M059J (cell line): ENCODE data around the gene CUZD1. TPM values are rescaled to one million over a fixed set of nuclear protein-coding genes. Genes with fewer than 3 reads are reported as not detected.

Experiments
- DNase-seq: peaks from one replicate; pipeline ENCODE4 v3.0.0-alpha.2; 2012; ENCODE audit warnings: low read depth
- total RNA-seq: library from RNA; depleted of rRNA; stranded (reverse); fragments of >200 nt; shearing (Covaris generic); gene quantifications from 2 replicates; pipeline ENCODE4 v1.2.3, GENCODE V29; 2014; rRNA removed

CUZD1 gene
- total RNA-seq, 1 experiment from 2014 or later, result 0.05 TPM

DNA sequence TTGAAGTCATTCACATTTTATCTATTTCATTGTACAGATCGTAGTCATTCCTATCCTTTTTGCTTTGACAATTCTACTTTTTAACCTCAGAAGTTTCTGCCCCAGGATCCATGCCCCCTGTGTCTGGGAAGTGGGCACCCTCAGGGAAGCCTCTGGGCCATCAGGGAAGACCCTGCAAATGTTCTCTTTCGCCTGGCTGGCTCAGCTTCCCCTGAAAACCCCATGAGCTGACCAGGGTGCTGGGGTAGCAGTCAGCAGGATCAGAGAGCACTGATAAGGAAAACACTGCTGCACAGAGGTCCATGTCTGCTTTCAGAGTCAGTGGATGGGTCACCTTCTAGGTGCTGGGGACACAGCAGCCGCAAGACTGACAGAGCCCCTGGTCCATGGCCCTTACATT, 23.8 kb downstream of the CUZD1 start:
- DNase-seq, result no peak

DNA sequence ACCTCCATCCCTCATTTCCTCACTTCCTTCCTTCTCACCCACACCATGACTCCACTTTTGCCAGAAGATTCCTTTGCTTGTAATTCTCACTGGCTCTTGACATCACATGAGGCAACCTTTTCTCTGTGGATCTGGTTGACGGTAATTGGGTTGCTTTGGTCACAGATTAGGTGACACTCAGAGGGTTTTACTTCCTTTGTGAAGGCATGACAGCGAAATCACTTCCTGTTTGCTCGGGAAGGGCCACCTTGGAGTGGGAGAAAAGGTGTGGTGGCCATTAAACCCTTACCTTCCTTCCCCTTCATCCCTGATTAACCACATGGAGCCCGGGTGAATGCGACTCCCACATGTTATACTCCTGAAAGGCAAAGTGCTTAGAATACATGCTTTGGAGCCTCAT, 30.2 kb downstream of the CUZD1 start:
- DNase-seq, result no peak

DNA sequence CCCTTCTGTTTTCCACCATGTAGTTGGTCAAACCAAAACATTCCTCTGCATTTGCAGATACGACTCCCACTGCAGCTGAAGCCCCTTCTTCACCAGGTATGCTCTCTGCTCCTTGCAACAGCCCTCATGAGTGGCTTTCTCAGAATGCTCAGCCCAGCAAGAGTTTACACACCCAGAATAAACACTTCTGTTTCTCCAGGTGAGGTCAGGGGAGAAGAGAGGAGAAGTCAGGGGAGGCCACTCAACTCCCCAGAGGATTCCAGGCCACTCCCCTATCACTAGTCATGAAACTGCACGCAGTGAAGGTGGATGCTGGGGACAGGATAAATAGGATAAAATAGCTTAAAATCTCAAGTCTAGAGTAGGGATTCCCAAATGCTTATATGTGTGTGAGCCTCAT, 31.2 kb downstream of the CUZD1 start:
- no peak for DNase-seq

DNA sequence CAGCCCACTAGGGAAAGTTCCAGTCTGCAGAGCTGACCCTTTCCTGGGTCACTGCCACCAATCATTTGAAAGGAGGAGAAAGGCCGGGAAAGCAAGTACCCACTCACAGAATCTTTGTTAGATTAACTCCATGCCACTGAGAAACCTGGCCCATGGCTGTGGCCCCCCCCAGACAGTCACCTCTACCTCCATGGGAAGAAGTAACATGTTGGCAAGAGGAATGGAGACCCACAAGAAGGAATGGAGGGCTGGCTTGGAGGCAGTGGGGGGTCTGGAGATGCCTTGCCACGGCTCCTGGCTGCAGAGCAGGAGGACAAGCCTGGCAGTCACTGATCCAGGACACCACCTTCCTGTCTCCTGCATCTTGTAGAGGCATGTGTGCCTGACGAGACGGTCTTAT, 32.9 kb downstream of the CUZD1 start:
- DNase-seq, result no peak

DNA sequence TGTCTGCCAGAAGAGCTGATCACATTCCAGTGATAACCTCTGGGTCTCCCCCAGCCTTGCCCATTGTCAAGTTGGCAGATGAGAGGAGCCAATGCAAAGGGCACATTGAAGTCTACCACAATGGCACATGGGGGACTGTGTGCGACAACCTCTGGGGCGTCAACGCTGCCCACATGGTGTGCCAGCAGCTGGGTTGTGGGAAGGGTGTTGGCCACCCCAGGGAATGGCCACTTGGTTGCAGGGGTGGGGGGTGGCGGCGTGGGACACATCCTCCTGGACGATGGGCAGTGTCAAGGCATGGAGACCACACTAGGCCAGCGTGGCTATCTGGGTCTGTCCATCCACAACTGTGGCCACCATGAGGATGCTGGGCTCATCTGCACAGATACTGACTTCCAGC, 43.4 kb downstream of the CUZD1 start:
- no peak for DNase-seq

DNA sequence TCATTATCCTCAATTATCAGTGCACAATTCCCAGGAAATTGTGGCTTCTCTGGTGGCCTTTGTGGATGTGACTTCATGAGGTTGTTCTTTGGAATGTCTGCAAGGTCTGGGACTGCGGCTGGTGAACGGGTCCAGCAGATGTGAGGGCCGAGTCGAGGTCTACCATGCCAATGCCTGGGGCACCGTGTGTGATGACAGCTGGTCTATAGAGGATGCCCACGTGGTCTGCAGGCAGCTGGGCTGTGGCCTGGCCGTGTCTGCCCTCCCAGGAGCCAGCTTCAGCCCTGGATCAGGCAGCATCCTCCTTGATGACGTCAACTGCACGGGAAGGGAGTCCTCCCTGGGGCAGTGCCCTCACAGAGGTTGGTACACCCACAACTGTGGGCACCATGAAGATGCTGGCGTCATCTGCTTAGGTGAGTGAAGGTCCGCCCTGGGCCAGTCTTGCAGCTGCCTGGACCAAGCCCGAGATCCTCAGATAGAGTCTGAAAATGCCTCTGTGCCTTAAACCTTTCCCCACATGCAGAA, 46.9 kb downstream of the CUZD1 start:
- DNase-seq, result no peak

DNA sequence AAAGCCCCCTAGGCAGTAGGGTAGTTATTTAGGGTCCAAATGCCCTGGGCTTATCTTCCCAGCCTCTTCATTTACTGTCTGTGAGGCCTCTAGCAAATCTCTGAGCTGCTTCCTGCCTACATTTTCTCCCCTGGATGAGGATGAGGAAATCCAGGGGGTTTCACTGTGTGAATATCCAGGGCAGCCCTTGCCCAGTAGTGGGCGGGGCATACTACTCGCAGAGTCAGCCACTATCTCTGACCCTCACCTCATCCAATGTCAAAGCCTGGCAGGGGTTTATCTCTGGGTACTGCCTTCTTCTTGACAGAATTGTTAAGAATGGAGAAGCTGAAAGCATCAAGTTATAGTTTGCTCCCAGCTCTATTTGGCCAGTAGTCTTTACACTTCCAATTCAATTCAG, 48.9 kb downstream of the CUZD1 start:
- no peak for DNase-seq

DNA sequence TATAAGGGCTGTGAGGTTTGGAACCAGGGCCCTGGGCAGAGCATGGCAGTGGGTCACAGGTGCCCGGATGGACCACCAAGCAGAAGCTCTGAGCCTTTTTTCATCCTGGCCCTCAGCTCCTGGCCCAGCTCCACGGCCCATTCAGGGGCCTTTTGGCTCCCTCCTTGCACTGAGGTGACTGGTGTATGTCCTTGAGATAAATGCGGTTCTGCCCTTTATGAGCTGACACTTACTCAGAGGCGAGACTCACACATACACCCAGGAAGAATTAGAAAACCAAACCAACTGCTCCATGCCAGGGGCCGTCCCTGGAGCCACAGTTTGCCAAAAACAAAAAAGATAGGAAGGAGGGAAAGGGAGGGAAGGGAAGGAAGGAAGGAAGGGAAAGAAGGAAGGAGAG, 49.7 kb downstream of the CUZD1 start:
- DNase-seq, result no peak

DNA sequence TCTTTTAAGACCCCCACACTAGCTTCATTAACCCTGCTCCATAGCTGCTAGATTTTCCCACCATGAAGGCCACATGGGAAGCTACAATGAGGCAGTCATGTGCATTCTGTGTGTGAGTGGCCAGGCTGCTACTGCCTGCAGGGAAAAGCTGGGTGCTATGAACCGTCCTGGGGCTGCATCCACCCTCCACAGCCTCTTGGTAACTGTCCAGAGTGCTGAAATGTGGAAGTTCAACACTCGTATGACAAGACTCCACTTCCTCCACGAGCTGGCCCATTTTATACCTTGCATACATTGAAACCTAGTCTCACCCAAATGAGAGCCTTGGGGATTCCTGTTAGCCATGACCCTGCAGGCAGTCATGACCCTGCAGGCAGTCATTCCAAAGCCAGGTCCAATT, 59.4 kb downstream of the CUZD1 start:
- DNase-seq, result peak; percentile 42

DNA sequence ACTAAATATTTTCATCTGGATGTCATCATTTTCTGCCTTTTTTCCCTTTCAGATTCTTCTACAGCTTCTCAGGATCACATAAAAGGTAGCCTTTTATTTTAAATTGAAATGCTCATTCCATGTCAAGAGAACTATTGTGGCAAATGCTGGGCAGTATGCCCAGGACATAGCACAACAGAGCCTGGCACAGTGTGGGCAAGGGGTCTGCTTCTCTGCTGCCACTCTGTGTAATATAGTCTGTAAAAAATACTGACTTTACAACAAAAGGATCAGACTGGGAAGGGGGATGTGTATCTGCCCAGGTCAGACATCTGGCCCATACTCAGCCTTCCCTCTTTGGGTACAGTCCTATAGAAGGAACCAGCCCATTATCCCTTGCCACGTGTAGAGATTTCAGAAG, 62.7 kb downstream of the CUZD1 start:
- no peak for DNase-seq

Other genes starting within 250 kb of the CUZD1 start
- not detected in 2 replicates for gene C10orf120, start 146.0 kb downstream of the CUZD1 start, total RNA-seq
- 0.39 and 2.2 TPM in 2 replicates for gene FAM24B, start 33.7 kb upstream of the CUZD1 start, total RNA-seq
- gene FAM24A, start 64.8 kb upstream of the CUZD1 start, total RNA-seq, result not detected in 2 replicates
- 9.1 and 12.6 TPM in 2 replicates for gene C10orf88, start 108.4 kb upstream of the CUZD1 start, total RNA-seq
- 14.1 and 16.6 TPM in 2 replicates for gene PSTK, start 134.5 kb upstream of the CUZD1 start, total RNA-seq
- 1.7 and 3.6 TPM in 2 replicates for gene IKZF5, start 162.9 kb upstream of the CUZD1 start, total RNA-seq
- 2.3 and 3.8 TPM in 2 replicates for gene ACADSB, start 163.1 kb upstream of the CUZD1 start, total RNA-seq